ENCODE data around the gene ZCCHC10. TPM values are rescaled to one million over a fixed set of nuclear protein-coding genes. Genes with fewer than 3 reads are reported as not detected.

Gene ZCCHC10
- polyA plus RNA-seq, 12 donors, result 22.5 to 33.8 (median 26.7) TPM; not detected in 1

Other genes starting within 250 kb of the ZCCHC10 start
- 10 to 100 TPM in 11 of 12 donors, not detected in 1; 33.8 to 65.4 (median 44.1) TPM for gene SEPTIN8, start 249.3 kb downstream of the ZCCHC10 start, polyA plus RNA-seq (ENCODE audit: insufficient read length in 12 of 12)
- 1 to 10 TPM in 1 of 12 donors, under 1 TPM in 8, not detected in 3; 0.05 to 6.4 (median 0.09) TPM for gene SOWAHA, start 213.2 kb downstream of the ZCCHC10 start, polyA plus RNA-seq (ENCODE audit: insufficient read length in 12 of 12)
- gene SHROOM1, start 195.9 kb downstream of the ZCCHC10 start, polyA plus RNA-seq (ENCODE audit: insufficient read length in 12 of 12), result 1 to 10 TPM in 11 of 12 donors, not detected in 1; 1.4 to 5.4 (median 3.0) TPM
- 1 to 10 TPM in 3 of 12 donors, under 1 TPM in 7, not detected in 2; 0.34 to 1.4 (median 0.87) TPM for gene GDF9, start 160.1 kb downstream of the ZCCHC10 start, polyA plus RNA-seq (ENCODE audit: insufficient read length in 12 of 12)
- gene UQCRQ, start 159.9 kb downstream of the ZCCHC10 start, polyA plus RNA-seq (ENCODE audit: insufficient read length in 12 of 12), result 100 to 1,000 TPM in 11 of 12 donors, not detected in 1; 109 to 280 (median 181) TPM
- gene LEAP2, start 152.9 kb downstream of the ZCCHC10 start, polyA plus RNA-seq (ENCODE audit: insufficient read length in 12 of 12), result 1 to 10 TPM in 9 of 12 donors, under 1 TPM in 1, not detected in 2; 0.92 to 4.0 (median 2.3) TPM
- gene AFF4, start 62.9 kb downstream of the ZCCHC10 start, polyA plus RNA-seq (ENCODE audit: insufficient read length in 12 of 12), result 10 to 100 TPM in 11 of 12 donors, not detected in 1; 45.1 to 65.3 (median 50.6) TPM
- 100 to 1,000 TPM in 1 of 12 donors, 10 to 100 TPM in 10, not detected in 1; 55.1 to 102 (median 89.8) TPM for gene HSPA4, start 25.5 kb upstream of the ZCCHC10 start, polyA plus RNA-seq (ENCODE audit: insufficient read length in 12 of 12)

Data from muscle of arm (tissue), 12 donors.